ENCODE results near the gene EML2. TPM values are rescaled to one million over a fixed set of nuclear protein-coding genes. Genes with fewer than 3 reads are reported as not detected.
"Not testable (repeated sequence)": the region's sequence is repeated elsewhere in the genome, so short reads cannot be mapped to it uniquely, and the experiment has no call there.

Gene EML2
- total RNA-seq, result 100 to 1,000 TPM; 121 to 134 TPM

GRCh38 chr19:45638930-45639729 is at the start of gene EML2:
TSS of gene EML2 (minus strand) at chr19:45639397. CDS start at chr19:45639376, 21 bp downstream.
- Mint-ChIP-seq H3K4me1 (peaks cover 40% of the 10 kb centered on the region), H3K9me3 (ENCODE audit: low read depth) (no peaks in the 10 kb centered on the region), H3K27ac (peak within 1 kb of the TSS; percentile 92), H3K4me3 (peak within 1 kb of the TSS; percentile 96), H3K27me3 (no peaks in the 10 kb centered on the region), H3K36me3 (ENCODE audit: low read depth) (peaks cover 36% of the 10 kb centered on the region)
- intact Hi-C loops (cut with DNase I, micrococcal nuclease), result no loop called here
- ChIA-PET CTCF (interaction anchor here (0.6 to 1.5 kb wide), 6 partner anchors 8 to 200 kb away, joined by 3 to 6 read pairs (median 3); no protein-coding TSS in a partner anchor), POLR2A (interaction anchor here (0.6 to 1.5 kb wide), 4 partner anchors 8 to 222 kb away, joined by 3 to 6 read pairs (median 4); partner anchors contain the start of gene SNRPD2)
- ATAC-seq, result no peak
- DNase-seq, result peak; percentile 73

- no peak overlapping the region for H3K4me3 Mint-ChIP-seq
- H3K36me3 Mint-ChIP-seq (ENCODE audit: low read depth), result peaks cover 51% of the 10 kb centered on the region
- no peak for DNase-seq
- no peak for ATAC-seq
- no peaks in the 10 kb centered on the region for H3K9me3 Mint-ChIP-seq (ENCODE audit: low read depth)
- POLR2A ChIA-PET, result no interaction called here
- no peak overlapping the region for H3K27ac Mint-ChIP-seq
- H3K27me3 Mint-ChIP-seq, result no peaks in the 10 kb centered on the region
- intact Hi-C loops (cut with DNase I, micrococcal nuclease), result no loop called here
- peaks cover 15% of the 10 kb centered on the region for H3K4me1 Mint-ChIP-seq
- CTCF ChIA-PET, result interaction anchor here (0.6 kb wide), 1 partner anchor 23 kb away, joined by 3 read pairs; no protein-coding TSS in a partner anchor
Measured at GRCh38 chr19:45687599-45687998, 48.4 kb upstream of the EML2 start.

- H3K27me3 Mint-ChIP-seq; ATAC-seq; H3K9me3 Mint-ChIP-seq (ENCODE audit: low read depth); H3K27ac Mint-ChIP-seq; DNase-seq; H3K4me3 Mint-ChIP-seq; intact Hi-C loops (cut with DNase I, micrococcal nuclease); POLR2A ChIA-PET: not testable (repeated sequence)
- CTCF ChIA-PET, result interaction anchor here (0.7 to 1.2 kb wide), 2 partner anchors 18 to 169 kb away, joined by 3 to 4 read pairs; no protein-coding TSS in a partner anchor
- H3K36me3 Mint-ChIP-seq (ENCODE audit: low read depth), result peaks cover 44% of the 10 kb centered on the region
- H3K4me1 Mint-ChIP-seq, result peaks cover 17% of the 10 kb centered on the region
Measured at GRCh38 chr19:45685045-45685444, 45.8 kb upstream of the EML2 start.

GRCh38 chr19:45682908-45683307 is 43.7 kb upstream of the EML2 start:
- H3K4me1 Mint-ChIP-seq, result peaks cover 12% of the 10 kb centered on the region
- POLR2A ChIA-PET, result no interaction called here
- peaks cover 32% of the 10 kb centered on the region for H3K36me3 Mint-ChIP-seq (ENCODE audit: low read depth)
- no peak overlapping the region for H3K27ac Mint-ChIP-seq
- H3K4me3 Mint-ChIP-seq, result no peak overlapping the region
- CTCF ChIA-PET, result interaction anchor here (0.7 to 2.0 kb wide), 5 partner anchors 10 to 98 kb away, joined by 3 to 10 read pairs (median 4); partner anchors contain the start of genes OPA3, QPCTL and SNRPD2
- DNase-seq (no peak), ATAC-seq (no peak)
- intact Hi-C loops (cut with DNase I, micrococcal nuclease), result no loop called here
- no peaks in the 10 kb centered on the region for H3K9me3 Mint-ChIP-seq (ENCODE audit: low read depth)
- no peaks in the 10 kb centered on the region for H3K27me3 Mint-ChIP-seq

GRCh38 chr19:45682117-45682516 is 42.9 kb upstream of the EML2 start:
- POLR2A ChIA-PET, result no interaction called here
- CTCF ChIA-PET, result interaction anchor here (0.5 to 2.6 kb wide), 7 partner anchors 8 to 280 kb away, joined by 3 to 20 read pairs (median 4); partner anchors contain the start of genes FBXO46, OPA3, QPCTL and SNRPD2
- Mint-ChIP-seq H3K4me1 (peaks cover 18% of the 10 kb centered on the region), H3K4me3 (no peak overlapping the region), H3K27me3 (no peaks in the 10 kb centered on the region), H3K9me3 (ENCODE audit: low read depth) (no peaks in the 10 kb centered on the region), H3K36me3 (ENCODE audit: low read depth) (peaks cover 26% of the 10 kb centered on the region), H3K27ac (no peak overlapping the region)
- no peak for ATAC-seq
- intact Hi-C loops (cut with DNase I, micrococcal nuclease), result no loop called here
- DNase-seq, result no peak

GRCh38 chr19:45681391-45682015 is 42.3 kb upstream of the EML2 start:
- ATAC-seq (peak; percentile 84), DNase-seq (peak; percentile 92)
- ChIA-PET POLR2A (no interaction called here), CTCF (interaction anchor here (0.5 to 2.6 kb wide), 15 partner anchors 9 to 326 kb away, joined by 3 to 20 read pairs (median 4); partner anchors contain the start of genes FBXO46, GIPR, QPCTL and SNRPD2)
- no peaks in the 10 kb centered on the region for H3K9me3 Mint-ChIP-seq (ENCODE audit: low read depth)
- H3K4me1 Mint-ChIP-seq, result peaks cover 19% of the 10 kb centered on the region
- intact Hi-C loops (cut with DNase I, micrococcal nuclease), result loop anchor here in 1 of 2 experiments (1.0 kb wide), 2 partner anchors 90 to 158 kb away; no protein-coding TSS in a partner anchor
- H3K36me3 Mint-ChIP-seq (ENCODE audit: low read depth), result peaks cover 21% of the 10 kb centered on the region
- H3K27ac Mint-ChIP-seq, result peak overlapping the region; percentile 77
- peak overlapping the region; percentile 64 for H3K4me3 Mint-ChIP-seq
- no peaks in the 10 kb centered on the region for H3K27me3 Mint-ChIP-seq

- peak; percentile 72 for ATAC-seq
- DNase-seq, result peak; percentile 95
- Mint-ChIP-seq H3K4me1 (peaks cover 20% of the 10 kb centered on the region), H3K4me3 (peak overlapping the region; percentile 73), H3K27ac (peak overlapping the region; percentile 70), H3K27me3 (peaks cover 2% of the 10 kb centered on the region), H3K36me3 (ENCODE audit: low read depth) (peaks cover 3% of the 10 kb centered on the region), H3K9me3 (ENCODE audit: low read depth) (no peaks in the 10 kb centered on the region)
- CTCF ChIA-PET, result interaction anchor here (0.6 to 1.9 kb wide), 12 partner anchors 9 to 183 kb away, joined by 3 to 10 read pairs (median 3); partner anchors contain the start of genes QPCTL and SNRPD2
- intact Hi-C loops (cut with DNase I, micrococcal nuclease), result loop anchor here in 1 of 2 experiments (1.0 kb wide), 3 partner anchors 9 to 40 kb away; partner anchors contain the start of genes GIPR and QPCTL
- POLR2A ChIA-PET, result interaction anchor here (0.6 to 1.3 kb wide), 5 partner anchors 8 to 710 kb away, joined by 3 to 8 read pairs (median 4); partner anchors contain the start of genes QPCTL and SNRPD2
Measured at GRCh38 chr19:45677351-45678230, 38.4 kb upstream of the EML2 start.

GRCh38 chr19:45676851-45677263 is 37.7 kb upstream of the EML2 start:
- H3K9me3 Mint-ChIP-seq (ENCODE audit: low read depth), result no peaks in the 10 kb centered on the region
- peak; percentile 74 for DNase-seq
- no peak overlapping the region for H3K27ac Mint-ChIP-seq
- H3K4me3 Mint-ChIP-seq, result peak overlapping the region; percentile 73
- POLR2A ChIA-PET, result interaction anchor here (0.6 to 1.3 kb wide), 4 partner anchors 8 to 711 kb away, joined by 3 to 8 read pairs (median 5); partner anchors contain the start of genes QPCTL and SNRPD2
- ATAC-seq, result peak; percentile 45
- H3K4me1 Mint-ChIP-seq, result peaks cover 17% of the 10 kb centered on the region
- H3K36me3 Mint-ChIP-seq (ENCODE audit: low read depth), result peaks cover under 1% of the 10 kb centered on the region
- peaks cover 2% of the 10 kb centered on the region for H3K27me3 Mint-ChIP-seq
- CTCF ChIA-PET, result interaction anchor here (0.5 to 1.9 kb wide), 9 partner anchors 9 to 181 kb away, joined by 3 to 10 read pairs (median 4); partner anchors contain the start of genes QPCTL and SNRPD2
- intact Hi-C loops (cut with DNase I, micrococcal nuclease), result loop anchor here in 1 of 2 experiments (1.0 kb wide), 3 partner anchors 9 to 40 kb away; partner anchors contain the start of genes GIPR and QPCTL

GRCh38 chr19:45674946-45675345 is 35.7 kb upstream of the EML2 start:
- no peaks in the 10 kb centered on the region for H3K36me3 Mint-ChIP-seq (ENCODE audit: low read depth)
- POLR2A ChIA-PET, result no interaction called here
- intact Hi-C loops (cut with DNase I, micrococcal nuclease), result no loop called here

More at GRCh38 chr19:45674946-45675345, 35.7 kb upstream of the EML2 start:
- no peak overlapping the region for H3K4me3 Mint-ChIP-seq
- H3K27me3 Mint-ChIP-seq, result peaks cover 12% of the 10 kb centered on the region
- DNase-seq (no peak), ATAC-seq (no peak)
- no peaks in the 10 kb centered on the region for H3K9me3 Mint-ChIP-seq (ENCODE audit: low read depth)
- no peak overlapping the region for H3K27ac Mint-ChIP-seq
- CTCF ChIA-PET, result no interaction called here
- H3K4me1 Mint-ChIP-seq, result peaks cover 15% of the 10 kb centered on the region

Measured in activated CD4-positive, alpha-beta T cell treated with anti-CD3 and anti-CD28 coated beads for 36 hours (primary cell).